Common myeloid progenitor, CD34-positive (primary cell): Measurements from ENCODE around the gene YPEL5.
A peak's percentile ranks its signal among the peaks of the same experiment; 100 is the strongest.

Experiments used
- CTCF ChIA-PET: fragments of 350-600 bp; sonication (Branson Sonifier 250); formaldehyde crosslinking; loops from one replicate; lab custom pipeline; 2021; ENCODE audit warnings: antibody characterized with exemption; lab: Charles Lee
- POLR2A ChIA-PET: fragments of 350-600 bp; sonication (Branson Sonifier 250); formaldehyde crosslinking; loops from one replicate; lab custom pipeline; 2021; ENCODE audit warnings: antibody characterized with exemption; lab: Charles Lee
- DNase-seq, 3 donors: peaks; one replicate each; pipeline versions ENCODE4 v3.0.0 to v3.0.0-alpha.2; 2013
- H3K27ac ChIP-seq, 2 experiments: 1 replicate in 1 of 2; 2 replicates in 1 of 2; pipeline ENCODE4 v1.7.0; 2013; ENCODE audit warnings: inconsistent platforms in 2 of 2, low read length in 2 of 2, mild to moderate bottlenecking in 2 of 2, low read depth in 1 of 2, moderate library complexity in 1 of 2; ENCODE audit not compliant: severe bottlenecking in 2 of 2, insufficient read depth in 1 of 2, poor library complexity in 1 of 2
- H3K27me3 ChIP-seq, 5 experiments: replicated peaks in 2 of 5; 1 replicate in 3 of 5; 2 replicates in 2 of 5; pipeline versions ENCODE4 v1.6.1 to v1.7.0; 2013; ENCODE audit warnings: low read length in 4 of 5, mild to moderate bottlenecking in 2 of 5, moderate library complexity in 2 of 5, inconsistent platforms in 1 of 5; ENCODE audit not compliant: insufficient read depth in 5 of 5, control insufficient read depth in 4 of 5
- H3K36me3 ChIP-seq, 4 experiments: 1 replicate in 2 of 4; 2 replicates in 2 of 4; pipeline versions ENCODE4 v1.6.1 to v1.7.0; 2013; ENCODE audit warnings: low read length in 3 of 4, control low read depth in 1 of 4, mild to moderate bottlenecking in 1 of 4; ENCODE audit not compliant: control insufficient read depth in 4 of 4, insufficient read depth in 4 of 4
- H3K4me1 ChIP-seq, 4 experiments: 1 replicate in 3 of 4; 2 replicates in 1 of 4; pipeline versions ENCODE4 v1.6.1 to v1.7.1; 2013; ENCODE audit warnings: low read length in 3 of 4, mild to moderate bottlenecking in 3 of 4, control low read depth in 1 of 4, inconsistent platforms in 1 of 4, moderate library complexity in 1 of 4; ENCODE audit not compliant: control insufficient read depth in 4 of 4, insufficient read depth in 4 of 4; ENCODE audit errors: control extremely low read depth in 1 of 4
- H3K4me3 ChIP-seq, 7 experiments: 1 replicate in 4 of 7; 2 replicates in 3 of 7; pipeline versions ENCODE4 v1.5.1 to v1.7.0; 2013; ENCODE audit warnings: mild to moderate bottlenecking in 7 of 7, low read length in 6 of 7, moderate library complexity in 6 of 7, inconsistent platforms in 2 of 7, low read depth in 2 of 7, control low read depth in 1 of 7; ENCODE audit not compliant: insufficient read depth in 4 of 7, control insufficient read depth in 1 of 7; ENCODE audit errors: extremely low read depth in 1 of 7
- H3K9me3 ChIP-seq, 5 experiments: 1 replicate in 4 of 5; 2 replicates in 1 of 5; pipeline versions ENCODE4 v1.6.1 to v1.7.1; 2013; ENCODE audit warnings: low read length in 4 of 5, mild to moderate bottlenecking in 2 of 5, inconsistent platforms in 1 of 5, low read depth in 1 of 5, moderate library complexity in 1 of 5; ENCODE audit not compliant: control insufficient read depth in 4 of 5, insufficient read depth in 2 of 5; ENCODE audit errors: control extremely low read depth in 1 of 5
- WGBS: methylation state at CpG from one replicate; pipeline ENCODE4 v1.1.5; 2013; ENCODE audit not compliant: insufficient coverage; 5-methylcytosine and 5-hydroxymethylcytosine counted together

Gene YPEL5

DNA sequence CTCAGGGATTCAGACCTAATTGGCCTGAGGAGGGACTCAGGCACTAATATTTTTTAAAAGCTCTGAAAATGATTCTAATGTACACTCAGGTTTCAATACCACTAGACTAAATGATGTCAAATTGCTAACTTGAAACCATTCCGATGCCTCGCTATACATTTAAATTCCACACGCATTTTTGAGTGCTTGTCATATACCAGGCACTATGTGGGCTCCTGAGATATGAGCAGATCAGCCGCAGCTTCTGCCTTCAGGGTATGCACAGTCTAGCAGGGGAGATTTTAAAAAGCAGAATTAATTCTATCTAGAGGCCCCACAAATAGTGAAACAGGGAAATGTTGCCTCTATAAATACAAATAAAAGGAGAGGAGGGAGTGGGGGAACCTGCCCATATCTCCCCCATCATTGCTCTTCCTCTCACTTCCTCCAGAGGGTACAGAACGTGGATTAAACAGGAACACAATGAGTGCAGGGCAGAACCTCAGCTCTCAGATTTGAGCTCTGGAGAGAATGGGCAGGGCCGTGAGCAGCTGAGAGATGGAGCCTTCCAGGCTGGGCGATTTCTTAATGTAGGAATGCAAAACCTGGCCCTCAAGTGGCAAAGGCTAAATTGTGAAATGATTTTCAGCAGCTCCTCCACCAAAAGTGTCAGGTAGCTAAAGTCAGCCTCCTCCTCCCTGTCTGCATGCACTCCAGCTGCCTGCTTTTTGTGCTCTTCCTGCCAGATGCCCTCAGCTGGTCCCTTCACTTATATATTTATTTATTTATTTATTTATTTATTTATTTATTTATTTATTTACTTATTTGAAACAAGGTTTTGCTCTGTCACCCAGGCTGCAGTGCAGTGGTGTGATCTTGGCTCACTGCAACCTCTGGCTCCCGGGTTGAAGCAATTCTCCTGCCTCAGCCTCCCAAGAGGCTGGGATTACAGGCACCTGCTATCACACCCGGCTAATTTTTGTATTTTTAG, 59.9 kb downstream of the YPEL5 start:
- no peaks in the 10 kb centered on the region for H3K9me3 ChIP-seq
- no peaks in the 10 kb centered on the region for H3K36me3 ChIP-seq
- peaks cover 0 to 8% (median 4%) of the 10 kb centered on the region in 4 experiments for H3K4me1 ChIP-seq
- peaks cover 0 to 2% (median 0%) of the 10 kb centered on the region in 5 experiments for H3K27me3 ChIP-seq
- 59% methylated on average over 7 of the region's 9 CpGs for WGBS
- peak in 2 of 3 donors; percentile 44 to 46 for DNase-seq
- H3K27ac ChIP-seq = no peak overlapping the region
- ChIA-PET POLR2A (no interaction called here), CTCF (interaction anchor here (0.7 to 8.5 kb wide), 15 partner anchors 12 to 969 kb away, joined by 3 to 196 read pairs (median 3); no protein-coding TSS in a partner anchor)
- H3K4me3 ChIP-seq = no peak overlapping the region

DNA sequence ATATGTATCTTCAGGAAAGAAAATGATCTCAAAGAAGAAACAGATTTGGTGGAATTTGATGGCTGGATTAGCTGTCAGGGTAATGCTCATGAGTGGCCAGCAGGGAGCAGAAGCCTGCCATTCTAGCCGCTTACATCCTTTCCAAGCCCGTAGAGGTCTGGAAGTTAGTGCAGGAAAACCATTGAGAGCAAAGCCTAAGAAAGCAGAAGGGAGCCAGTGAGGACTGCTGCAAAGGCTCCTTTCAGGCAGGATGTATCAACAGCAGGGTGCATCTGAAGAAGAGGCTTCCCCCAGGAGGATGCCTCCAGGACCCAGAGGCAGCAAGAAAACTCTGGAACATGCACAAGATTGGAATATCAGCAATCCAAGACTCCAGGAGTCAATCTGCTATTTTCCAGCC, 61.6 kb downstream of the YPEL5 start:
- Histone ChIP-seq H3K36me3 (no peaks in the 10 kb centered on the region), H3K27me3 (peaks cover 0 to 2% (median 0%) of the 10 kb centered on the region in 5 experiments), H3K4me3 (no peak overlapping the region), H3K4me1 (peaks cover 0 to 3% (median 1%) of the 10 kb centered on the region in 4 experiments), H3K9me3 (no peaks in the 10 kb centered on the region), H3K27ac (no peak overlapping the region)
- WGBS = 0% methylated on average over 1 of the region's 2 CpGs
- ChIA-PET CTCF (interaction anchor here (0.5 to 8.5 kb wide), 24 partner anchors 9 to 1127 kb away, joined by 3 to 196 read pairs (median 5); no protein-coding TSS in a partner anchor), POLR2A (no interaction called here)
- peak; percentile 45 to 66 (median 57) for DNase-seq

DNA sequence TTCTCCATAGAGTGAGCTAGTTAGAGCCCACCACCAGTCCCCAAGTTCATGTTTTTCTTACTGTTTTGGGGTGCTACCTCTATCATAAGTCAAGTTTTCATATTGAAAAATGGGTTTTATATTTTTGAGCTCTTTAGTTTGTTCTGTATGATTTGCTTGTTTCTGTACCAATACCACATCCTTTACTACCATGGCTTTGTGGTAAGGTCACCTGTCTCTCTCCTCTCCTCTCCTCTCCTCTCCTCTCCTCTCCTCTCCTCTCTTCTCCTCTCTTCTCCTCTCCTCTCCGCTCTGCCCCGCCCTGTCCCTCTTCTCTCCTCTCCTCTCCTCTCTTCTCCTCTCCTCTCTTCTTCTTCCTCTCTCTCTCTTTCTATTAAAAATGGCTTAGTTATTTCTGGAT, 62.4 kb downstream of the YPEL5 start:
- POLR2A ChIA-PET = no interaction called here
- CTCF ChIA-PET = interaction anchor here (0.7 to 8.5 kb wide), 20 partner anchors 8 to 656 kb away, joined by 3 to 196 read pairs (median 5); no protein-coding TSS in a partner anchor
- no peak overlapping the region for H3K4me3 ChIP-seq
- H3K4me1 ChIP-seq = peaks cover 0 to 3% (median 1%) of the 10 kb centered on the region in 4 experiments
- DNase-seq = no peak
- H3K36me3 ChIP-seq = no peaks in the 10 kb centered on the region
- H3K27ac ChIP-seq = no peak overlapping the region
- no CpG with 5 or more reads among the region's 2 CpGs for WGBS
- H3K27me3 ChIP-seq = peaks cover 0 to 2% (median 0%) of the 10 kb centered on the region in 5 experiments
- no peaks in the 10 kb centered on the region for H3K9me3 ChIP-seq
